ENCODE measurements around the gene SMARCD2. TPM values are rescaled to one million over a fixed set of nuclear protein-coding genes. Genes with fewer than 3 reads are reported as not detected.

Gene SMARCD2
- total RNA-seq, 1 donor from 2014 or later: 98.5 TPM

GRCh38 chr17:63817736-63818385 lies 24.6 kb downstream of the SMARCD2 start:
- Histone ChIP-seq H3K4me3 (ENCODE audit: low read depth, low read length) (no peak overlapping the region), H3K27me3 (ENCODE audit: control insufficient read depth, insufficient read depth, low read length) (no peaks in the 10 kb centered on the region), H3K36me3 (ENCODE audit: control insufficient read depth, insufficient read depth, low read length) (peaks cover 31% of the 10 kb centered on the region)
- DNase-seq (ENCODE audit: low read depth) (no peak), FAIRE-seq (no peak)
- TF ChIP-seq, protein P1, sequence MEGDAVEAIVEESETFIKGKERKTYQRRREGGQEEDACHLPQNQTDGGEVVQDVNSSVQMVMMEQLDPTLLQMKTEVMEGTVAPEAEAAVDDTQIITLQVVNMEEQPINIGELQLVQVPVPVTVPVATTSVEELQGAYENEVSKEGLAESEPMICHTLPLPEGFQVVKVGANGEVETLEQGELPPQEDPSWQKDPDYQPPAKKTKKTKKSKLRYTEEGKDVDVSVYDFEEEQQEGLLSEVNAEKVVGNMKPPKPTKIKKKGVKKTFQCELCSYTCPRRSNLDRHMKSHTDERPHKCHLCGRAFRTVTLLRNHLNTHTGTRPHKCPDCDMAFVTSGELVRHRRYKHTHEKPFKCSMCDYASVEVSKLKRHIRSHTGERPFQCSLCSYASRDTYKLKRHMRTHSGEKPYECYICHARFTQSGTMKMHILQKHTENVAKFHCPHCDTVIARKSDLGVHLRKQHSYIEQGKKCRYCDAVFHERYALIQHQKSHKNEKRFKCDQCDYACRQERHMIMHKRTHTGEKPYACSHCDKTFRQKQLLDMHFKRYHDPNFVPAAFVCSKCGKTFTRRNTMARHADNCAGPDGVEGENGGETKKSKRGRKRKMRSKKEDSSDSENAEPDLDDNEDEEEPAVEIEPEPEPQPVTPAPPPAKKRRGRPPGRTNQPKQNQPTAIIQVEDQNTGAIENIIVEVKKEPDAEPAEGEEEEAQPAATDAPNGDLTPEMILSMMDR (IDR thresholded peaks at IDR 0.05; ENCODE audit: insufficient read depth, low read length, severe bottlenecking): no peak

DNA sequence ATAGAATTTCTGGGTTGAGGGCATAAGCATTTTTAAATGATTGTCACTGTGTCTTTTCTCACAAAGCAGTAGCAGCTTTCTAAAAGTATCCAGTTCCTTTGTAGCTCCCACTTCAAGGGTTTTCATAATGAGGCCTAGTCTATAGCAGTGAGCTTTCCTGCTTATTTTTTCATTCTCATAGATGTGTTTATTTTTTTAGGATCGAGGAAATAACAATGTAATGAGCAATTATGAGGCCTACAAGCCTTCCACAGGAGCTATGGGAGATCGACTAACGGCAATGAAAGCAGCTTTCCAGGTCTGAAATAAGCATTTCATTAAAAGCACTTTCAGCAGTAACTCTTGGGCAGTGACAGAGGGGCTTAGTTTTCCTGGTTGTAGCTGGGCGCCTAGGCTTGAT lies 25.8 kb downstream of the SMARCD2 start:
- DNase-seq (ENCODE audit: low read depth): no peak
- TF ChIP-seq, protein P1 (IDR thresholded peaks at IDR 0.05; ENCODE audit: insufficient read depth, low read length, severe bottlenecking): no peak
- no peak overlapping the region for H3K4me3 ChIP-seq (ENCODE audit: low read depth, low read length)
- no peak for FAIRE-seq
- H3K27me3 ChIP-seq (ENCODE audit: control insufficient read depth, insufficient read depth, low read length): no peaks in the 10 kb centered on the region
- peaks cover 33% of the 10 kb centered on the region for H3K36me3 ChIP-seq (ENCODE audit: control insufficient read depth, insufficient read depth, low read length)

- Histone ChIP-seq H3K4me3 (ENCODE audit: low read depth, low read length) (no peak overlapping the region), H3K36me3 (ENCODE audit: control insufficient read depth, insufficient read depth, low read length) (peaks cover 36% of the 10 kb centered on the region)
- no peak for FAIRE-seq
Measured at GRCh38 chr17:63816123-63816522, 26.4 kb downstream of the SMARCD2 start.

GRCh38 chr17:63809970-63810369 lies 32.5 kb downstream of the SMARCD2 start:
- no peaks in the 10 kb centered on the region for H3K27me3 ChIP-seq (ENCODE audit: control insufficient read depth, insufficient read depth, low read length)
- no peak for DNase-seq (ENCODE audit: low read depth)
- FAIRE-seq: no peak
- H3K36me3 ChIP-seq (ENCODE audit: control insufficient read depth, insufficient read depth, low read length): peaks cover 24% of the 10 kb centered on the region
- TF ChIP-seq, protein P1 (IDR thresholded peaks at IDR 0.05; ENCODE audit: insufficient read depth, low read length, severe bottlenecking): no peak
- no peak overlapping the region for H3K4me3 ChIP-seq (ENCODE audit: low read depth, low read length)

More at GRCh38 chr17:63816123-63816522, 26.4 kb downstream of the SMARCD2 start:
- TF ChIP-seq, protein P1 (IDR thresholded peaks at IDR 0.05; ENCODE audit: insufficient read depth, low read length, severe bottlenecking): no peak
- no peak for DNase-seq (ENCODE audit: low read depth)
- H3K27me3 ChIP-seq (ENCODE audit: control insufficient read depth, insufficient read depth, low read length): no peaks in the 10 kb centered on the region

- Histone ChIP-seq H3K36me3 (ENCODE audit: control insufficient read depth, insufficient read depth, low read length) (peaks cover 15% of the 10 kb centered on the region), H3K4me3 (ENCODE audit: low read depth, low read length) (no peak overlapping the region), H3K27me3 (ENCODE audit: control insufficient read depth, insufficient read depth, low read length) (no peaks in the 10 kb centered on the region)
- TF ChIP-seq, protein P1 (IDR thresholded peaks at IDR 0.05; ENCODE audit: insufficient read depth, low read length, severe bottlenecking): no peak
- DNase-seq (ENCODE audit: low read depth) (no peak), FAIRE-seq (no peak)
Measured at GRCh38 chr17:63805591-63805990, 36.9 kb downstream of the SMARCD2 start.

DNA sequence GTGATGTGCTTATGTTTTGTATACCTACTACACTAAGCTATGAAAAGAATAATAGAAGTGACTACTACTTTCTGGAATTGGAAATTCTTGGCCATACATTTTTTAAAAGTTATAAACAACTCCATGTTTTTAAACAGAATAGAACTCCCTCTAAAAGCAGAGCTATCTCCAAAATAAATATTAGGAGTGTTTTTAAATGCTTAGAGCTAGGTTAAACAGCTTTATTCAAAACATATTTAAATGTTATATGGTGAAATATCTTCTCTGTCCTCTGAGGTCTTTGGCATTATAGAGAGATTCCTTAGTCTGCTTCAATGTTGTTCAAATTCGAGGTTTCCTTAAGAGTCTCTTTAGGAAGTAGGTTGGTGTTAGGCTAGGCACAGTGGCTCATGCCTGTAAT lies 38.2 kb downstream of the SMARCD2 start:
- Histone ChIP-seq H3K4me3 (ENCODE audit: low read depth, low read length) (no peak overlapping the region), H3K27me3 (ENCODE audit: control insufficient read depth, insufficient read depth, low read length) (no peaks in the 10 kb centered on the region), H3K36me3 (ENCODE audit: control insufficient read depth, insufficient read depth, low read length) (peaks cover 16% of the 10 kb centered on the region)
- FAIRE-seq: no peak
- TF ChIP-seq, protein P1 (IDR thresholded peaks at IDR 0.05; ENCODE audit: insufficient read depth, low read length, severe bottlenecking): no peak
- DNase-seq (ENCODE audit: low read depth): no peak

Measured in bronchial epithelial cell (primary cell).